NCI-H1694 (cell line): ENCODE data around the gene PDGFRB.

Source experiments
- DNase-seq: peaks from one replicate; lab custom pipeline; 2025; lab: John Stamatoyannopoulos, UW

Gene PDGFRB

DNA sequence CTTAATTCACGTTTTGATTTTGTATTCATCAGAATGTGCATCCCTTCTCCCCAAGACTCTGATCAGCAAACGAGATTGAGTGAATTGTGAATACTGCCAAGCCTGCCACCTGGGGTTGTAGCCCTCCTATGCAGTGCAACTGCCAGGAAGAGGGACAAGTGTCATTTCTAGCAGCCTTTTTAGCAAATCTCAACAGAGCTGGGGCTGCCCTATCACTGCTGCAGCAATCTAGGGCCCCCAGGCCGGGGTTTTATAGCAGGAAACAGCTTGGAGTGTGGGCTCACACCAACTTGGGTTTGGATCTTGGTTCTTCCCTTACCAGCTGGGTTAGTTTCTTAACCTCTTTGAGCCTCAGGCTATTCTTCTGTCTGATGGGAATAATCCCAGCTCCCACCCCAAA, 73.3 kb downstream of the PDGFRB start:
- no peak for DNase-seq

- DNase-seq: no peak
Observed at GRCh38 chr5:150081541-150082283, 73.9 kb downstream of the PDGFRB start.

DNA sequence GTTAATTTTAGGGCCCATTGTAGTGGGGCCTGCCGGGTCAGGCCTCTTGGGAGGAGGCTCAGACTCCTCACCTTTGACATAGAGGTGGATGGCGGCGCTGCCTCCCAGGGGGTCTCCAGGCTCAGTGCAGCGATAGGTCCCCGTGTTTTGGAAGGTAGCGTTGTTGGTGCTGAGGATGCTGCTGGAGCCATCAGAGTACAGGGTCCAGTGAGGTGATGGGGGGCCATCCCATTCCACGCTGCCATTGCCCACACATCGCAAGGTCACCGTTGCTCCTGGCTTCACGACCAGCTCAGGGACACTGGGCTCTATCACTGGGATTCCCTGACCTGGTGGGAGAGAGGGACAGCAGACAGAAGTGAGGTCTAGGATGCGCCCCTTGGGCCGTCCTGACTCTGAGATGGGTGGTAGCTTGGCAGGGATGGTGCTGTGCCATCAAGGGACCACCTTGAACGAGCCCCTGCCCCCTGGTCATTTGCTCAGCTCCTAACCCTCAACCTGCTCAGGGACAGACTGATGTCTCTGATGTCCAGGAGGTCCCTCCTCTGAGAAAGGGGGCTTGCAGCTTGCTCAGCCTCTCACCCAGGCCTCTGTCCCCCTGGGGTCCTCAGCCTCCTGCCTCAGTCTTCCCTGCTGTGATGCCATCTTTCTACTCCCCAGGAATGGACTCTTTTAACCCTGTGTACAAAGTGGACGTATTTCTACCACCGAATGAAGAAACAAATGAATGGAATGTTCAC, 74.8 kb downstream of the PDGFRB start:
- DNase-seq: no peak

GRCh38 chr5:150079909-150080461, 75.7 kb downstream of the PDGFRB start:
- no peak for DNase-seq

- no peak for DNase-seq
Observed at GRCh38 chr5:150078802-150079689, 76.6 kb downstream of the PDGFRB start.

GRCh38 chr5:150077996-150078801, 77.4 kb downstream of the PDGFRB start:
- DNase-seq: no peak

- no peak for DNase-seq
Observed at GRCh38 chr5:150077060-150077459, 78.6 kb downstream of the PDGFRB start.

DNA sequence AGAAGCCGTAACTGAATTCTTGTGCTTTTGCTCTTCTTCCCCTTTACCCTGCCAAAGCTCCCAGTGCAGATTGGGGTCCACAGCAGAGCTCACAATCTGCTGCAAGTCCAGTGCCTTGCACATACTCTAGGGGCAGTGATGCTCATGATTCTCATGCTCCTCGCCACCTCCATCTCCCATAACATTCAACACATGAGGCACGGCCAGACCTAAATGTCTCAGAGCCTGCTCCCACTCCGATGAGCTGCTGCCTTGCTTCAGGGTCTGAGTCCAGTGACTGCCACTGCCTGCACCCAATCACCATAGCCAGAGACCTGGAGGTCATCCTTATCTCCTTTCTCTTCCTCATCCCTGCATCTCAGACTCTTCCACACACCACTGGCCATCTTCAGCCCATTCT, 79.8 kb downstream of the PDGFRB start:
- no peak for DNase-seq

- DNase-seq: no peak
Observed at GRCh38 chr5:150075233-150075632, 80.4 kb downstream of the PDGFRB start.

GRCh38 chr5:150073677-150074076, 82.0 kb downstream of the PDGFRB start:
- DNase-seq: no peak

- DNase-seq: no peak
Observed at GRCh38 chr5:150073086-150073625, 82.5 kb downstream of the PDGFRB start.

DNA sequence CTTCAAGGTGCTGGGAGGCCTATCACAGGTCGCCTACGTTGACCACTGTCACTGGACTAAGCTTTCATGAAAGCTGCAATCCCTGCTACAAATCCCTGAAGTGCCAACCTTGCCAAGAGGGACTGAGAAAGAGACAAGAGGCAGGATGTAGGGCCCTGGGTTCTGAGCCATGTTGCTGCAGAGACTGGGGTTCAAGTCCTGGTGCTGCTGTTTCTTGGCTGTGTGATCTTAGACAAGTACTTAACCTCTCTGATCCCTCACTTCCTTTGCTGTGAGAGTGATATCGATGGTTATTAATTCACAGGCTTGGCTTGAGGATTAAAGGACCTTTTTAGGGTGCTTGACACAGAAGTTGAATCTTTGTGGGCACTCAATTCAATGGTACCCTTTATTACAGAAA, 84.8 kb downstream of the PDGFRB start:
- no peak for DNase-seq

GRCh38 chr5:150069672-150070627, 85.7 kb downstream of the PDGFRB start:
- DNase-seq: no peak

GRCh38 chr5:150068961-150069645, 86.5 kb downstream of the PDGFRB start:
- no peak for DNase-seq

DNA sequence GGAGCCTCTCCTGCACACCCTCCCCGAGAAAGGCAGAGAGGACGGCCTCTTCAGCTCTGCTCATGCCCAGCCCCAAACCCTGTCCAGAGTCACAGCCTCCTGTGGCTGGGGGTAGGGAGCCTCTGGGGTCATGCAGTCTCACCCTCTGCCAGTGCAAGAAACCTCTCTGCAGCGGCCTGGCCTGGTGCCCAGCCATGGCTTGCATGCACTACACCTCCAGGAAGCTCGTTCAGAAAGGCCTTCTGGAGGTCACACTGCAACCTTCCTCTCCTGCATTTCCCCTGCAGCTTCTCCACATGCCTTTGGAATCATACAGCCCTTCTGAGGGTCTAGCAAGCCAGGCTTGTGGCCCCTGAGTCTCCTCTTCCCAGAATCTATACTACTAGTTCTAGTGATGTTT, 87.2 kb downstream of the PDGFRB start:
- DNase-seq: no peak

- no peak for DNase-seq
Observed at GRCh38 chr5:150068071-150068470, 87.6 kb downstream of the PDGFRB start.

DNA sequence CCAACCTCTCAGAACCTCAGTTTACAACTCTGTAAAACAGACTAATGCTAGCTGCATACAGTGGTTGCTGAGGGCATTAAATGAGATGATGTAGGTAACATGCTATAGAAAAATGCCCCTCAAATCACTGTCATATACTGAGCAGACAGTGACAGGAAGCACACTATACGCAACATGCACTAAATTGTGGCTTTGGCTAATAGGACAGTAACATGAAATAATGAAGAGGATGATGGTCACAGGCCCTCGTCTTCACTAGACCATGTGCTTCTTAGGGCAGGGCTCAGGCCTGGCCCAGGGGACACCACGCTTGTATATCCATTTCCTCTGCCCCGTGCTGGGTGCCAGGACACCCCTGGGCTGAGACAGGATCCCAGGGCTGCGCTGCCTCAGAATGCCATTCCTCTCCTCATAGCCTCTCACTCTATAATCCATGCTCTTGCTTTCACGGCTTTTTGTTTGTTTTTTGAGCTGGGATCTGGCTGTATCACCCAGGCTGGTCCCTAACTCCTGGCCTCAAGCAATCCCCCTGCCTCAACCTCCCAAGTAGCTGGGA, 88.2 kb downstream of the PDGFRB start:
- no peak for DNase-seq

DNA sequence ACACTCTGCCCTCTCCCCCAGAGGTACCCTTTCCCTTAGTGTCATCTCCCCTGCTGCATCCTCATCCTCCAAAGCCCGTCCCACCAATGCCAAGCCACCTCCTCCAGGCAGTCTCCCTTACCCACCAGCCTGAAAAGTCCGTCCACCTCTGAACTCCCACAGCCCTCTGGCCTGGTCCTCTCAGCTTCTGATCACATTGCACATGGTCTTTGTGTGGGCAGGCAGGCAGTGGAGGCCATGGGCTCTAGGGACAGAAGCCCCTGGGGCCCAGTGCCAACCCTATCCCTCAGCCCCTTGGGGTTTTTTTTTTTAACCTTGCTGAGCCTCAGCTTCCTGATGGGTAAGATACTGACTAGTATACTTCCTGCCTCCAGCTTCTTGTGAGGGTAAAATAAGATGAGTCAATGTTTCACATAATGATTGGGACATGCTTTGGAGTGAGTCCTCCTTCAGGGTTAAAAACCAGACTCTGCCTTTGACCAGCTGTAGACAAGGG, 88.7 kb downstream of the PDGFRB start:
- DNase-seq: no peak

DNA sequence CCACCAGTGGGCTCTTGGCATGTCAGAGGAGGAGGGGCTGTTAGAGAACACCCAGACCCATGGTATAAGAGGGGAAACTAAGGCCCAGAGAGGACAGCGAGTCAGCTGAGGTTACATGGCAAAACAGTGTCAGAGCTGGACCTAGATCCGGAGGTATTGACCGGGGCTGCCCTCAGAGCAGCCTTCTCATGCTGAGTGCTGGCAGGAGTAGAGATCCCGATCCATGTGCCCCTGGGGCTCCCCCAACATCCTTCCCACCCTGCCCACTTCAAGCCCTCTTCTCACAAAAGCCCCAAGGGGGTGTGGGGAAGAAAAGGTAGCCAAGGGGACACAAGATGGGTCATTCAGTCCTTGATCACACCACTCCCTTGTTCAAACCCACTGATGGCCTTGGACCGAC, 89.2 kb downstream of the PDGFRB start:
- no peak for DNase-seq
